HG03342 (cell line): Measurements from ENCODE around the gene RHOT2.
"Not testable (repeated sequence)": the region's sequence is repeated elsewhere in the genome, so short reads cannot be mapped to it uniquely, and the experiment has no call there.

ENCODE experiments used
- ATAC-seq: cut with Tn5 transposase; IDR thresholded peaks from one replicate; pipeline ENCODE4 v1.9.1; 2021; ENCODE audit warnings: mild to moderate bottlenecking, moderate library complexity; ENCODE audit not compliant: unreplicated experiment

The RHOT2 gene

GRCh38 chr16:712740-713250 lies 44.9 kb downstream of the RHOT2 start:
- not testable (repeated sequence) for ATAC-seq

- ATAC-seq, result no peak
These were observed 46.1 kb downstream of the RHOT2 start for GRCh38 chr16:714079-714478.

GRCh38 chr16:714558-715476 lies 46.9 kb downstream of the RHOT2 start, which contains the start of gene METRN:
TSS of gene METRN (plus strand) at chr16:715118. CDS start at chr16:715290, 172 bp downstream.
- ATAC-seq, result peak; percentile 66

- ATAC-seq, result no peak
These were observed 47.7 kb downstream of the RHOT2 start for GRCh38 chr16:715477-716199.

GRCh38 chr16:716200-716568 lies 48.3 kb downstream of the RHOT2 start:
- ATAC-seq, result no peak

GRCh38 chr16:716768-717325 lies 48.9 kb downstream of the RHOT2 start:
- no peak for ATAC-seq

GRCh38 chr16:717450-718245 lies 49.7 kb downstream of the RHOT2 start:
- ATAC-seq, result no peak

GRCh38 chr16:718389-718788 lies 50.5 kb downstream of the RHOT2 start:
- no peak for ATAC-seq

- ATAC-seq, result no peak
These were observed 51.0 kb downstream of the RHOT2 start for GRCh38 chr16:718922-719321.

GRCh38 chr16:719815-720446 lies 52.0 kb downstream of the RHOT2 start:
- no peak for ATAC-seq

- ATAC-seq, result peak; percentile 25
These were observed 52.6 kb downstream of the RHOT2 start for GRCh38 chr16:720447-720989.

- ATAC-seq, result peak; percentile 65
These were observed 53.2 kb downstream of the RHOT2 start, which contains the start of gene ANTKMT for GRCh38 chr16:720990-721764. TSS of gene ANTKMT (plus strand) at chr16:721146. CDS start at chr16:721275, 129 bp downstream.

- ATAC-seq, result no peak
These were observed 54.0 kb downstream of the RHOT2 start for GRCh38 chr16:721765-722540.

GRCh38 chr16:722835-723633 lies 55.1 kb downstream of the RHOT2 start:
- no peak for ATAC-seq

- no peak for ATAC-seq
These were observed 55.8 kb downstream of the RHOT2 start for GRCh38 chr16:723695-724094.
